Medulla oblongata (tissue), 1 donor: Measurements from ENCODE around the gene TAF5L.

Source experiments
- DNase-seq: peaks from one replicate; pipeline ENCODE4 v3.0.0-alpha.2; 2015; ENCODE audit errors: extremely low spot score

The TAF5L gene

GRCh38 chr1:229625915-229626831 is at the start of gene TAF5L, which contains the start of gene URB2:
TAF5L (minus strand) TSS chr1:229626122; CDS start chr1:229614482, 11,640 bp downstream.
URB2 (plus strand) TSS chr1:229626247; CDS start chr1:229627634, 1,387 bp downstream.
- DNase-seq: peak; percentile 92

GRCh38 chr1:229675396-229675795 is 49.5 kb upstream of the TAF5L start:
- DNase-seq: no peak

GRCh38 chr1:229674042-229674441 is 48.1 kb upstream of the TAF5L start:
- no peak for DNase-seq

- no peak for DNase-seq
These were observed 46.3 kb upstream of the TAF5L start for GRCh38 chr1:229672246-229672645.

GRCh38 chr1:229671310-229671709 is 45.4 kb upstream of the TAF5L start:
- DNase-seq: no peak

GRCh38 chr1:229669333-229669732 is 43.4 kb upstream of the TAF5L start:
- DNase-seq: no peak

- no peak for DNase-seq
These were observed 40.7 kb upstream of the TAF5L start for GRCh38 chr1:229666585-229666984.

- peak; percentile 46 for DNase-seq
These were observed 40.1 kb upstream of the TAF5L start for GRCh38 chr1:229665912-229666558.

GRCh38 chr1:229664133-229664689 is 38.3 kb upstream of the TAF5L start:
- DNase-seq: peak; percentile 50

GRCh38 chr1:229661897-229662296 is 36.0 kb upstream of the TAF5L start:
- no peak for DNase-seq

GRCh38 chr1:229661022-229661877 is 35.3 kb upstream of the TAF5L start:
- DNase-seq: peak; percentile 93

GRCh38 chr1:229657993-229658755 is 32.3 kb upstream of the TAF5L start:
- no peak for DNase-seq

GRCh38 chr1:229655781-229656180 is 29.9 kb upstream of the TAF5L start:
- DNase-seq: no peak

- no peak for DNase-seq
These were observed 27.5 kb upstream of the TAF5L start for GRCh38 chr1:229653420-229653819.

- DNase-seq: no peak
These were observed 25.6 kb upstream of the TAF5L start for GRCh38 chr1:229651546-229651945.

GRCh38 chr1:229650045-229650444 is 24.1 kb upstream of the TAF5L start:
- no peak for DNase-seq

GRCh38 chr1:229648406-229648805 is 22.5 kb upstream of the TAF5L start:
- DNase-seq: no peak

- DNase-seq: no peak
These were observed 19.5 kb upstream of the TAF5L start for GRCh38 chr1:229645324-229645993.

- no peak for DNase-seq
These were observed 18.2 kb upstream of the TAF5L start for GRCh38 chr1:229643996-229644745.

GRCh38 chr1:229642970-229643369 is 17.0 kb upstream of the TAF5L start:
- no peak for DNase-seq
